Hematopoietic multipotent progenitor cell treated with erythropoietin and hydrocortisone succinate and interleukin-3 and kit ligand, for 4 days (in vitro differentiated cells): Measurements from ENCODE around the gene LRRC8E.

Experiments used
- DNase-seq: peaks from one replicate; pipeline ENCODE4 v3.0.0-alpha.2; 2015

The LRRC8E gene

DNA sequence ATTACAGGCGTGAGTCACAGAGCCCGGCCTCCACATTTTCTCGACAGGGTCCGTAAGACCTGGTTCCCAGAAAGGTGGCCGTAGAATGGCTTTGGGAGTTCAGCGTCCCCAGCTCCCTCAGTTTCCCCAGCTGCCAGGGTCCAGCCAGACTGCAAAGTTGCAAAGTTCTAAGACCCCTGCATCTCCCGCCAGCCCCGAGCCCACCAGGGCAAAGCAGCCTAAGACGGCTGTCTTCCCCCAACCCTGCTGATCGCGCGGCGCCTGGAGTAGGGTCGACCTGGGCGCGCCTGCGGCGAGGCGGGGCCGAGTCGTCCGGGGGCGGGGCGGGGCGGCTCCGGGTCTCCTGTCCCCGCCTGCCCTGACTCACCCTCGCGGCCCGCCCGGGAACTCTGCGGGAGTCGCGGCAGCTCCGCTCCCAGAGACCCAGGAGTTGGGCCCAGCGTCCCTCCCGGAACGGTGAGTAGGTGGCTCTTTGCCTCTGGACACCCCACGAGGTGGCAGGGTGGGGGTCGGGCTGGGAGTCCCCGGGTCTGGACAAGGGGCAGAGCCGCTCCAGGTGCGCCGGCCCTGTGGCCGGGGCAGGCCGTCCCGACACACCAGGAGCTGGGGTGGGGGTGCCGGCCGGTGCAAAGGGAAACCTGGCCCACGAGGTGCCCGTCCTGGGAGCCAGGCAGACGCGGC, at the start of gene LRRC8E:
Gene LRRC8E (plus strand): TSS at position 366 of the 681 bp plus-strand sequence. CDS start 7,094 bp downstream, outside the sequence.
- DNase-seq: peak; percentile 74

DNA sequence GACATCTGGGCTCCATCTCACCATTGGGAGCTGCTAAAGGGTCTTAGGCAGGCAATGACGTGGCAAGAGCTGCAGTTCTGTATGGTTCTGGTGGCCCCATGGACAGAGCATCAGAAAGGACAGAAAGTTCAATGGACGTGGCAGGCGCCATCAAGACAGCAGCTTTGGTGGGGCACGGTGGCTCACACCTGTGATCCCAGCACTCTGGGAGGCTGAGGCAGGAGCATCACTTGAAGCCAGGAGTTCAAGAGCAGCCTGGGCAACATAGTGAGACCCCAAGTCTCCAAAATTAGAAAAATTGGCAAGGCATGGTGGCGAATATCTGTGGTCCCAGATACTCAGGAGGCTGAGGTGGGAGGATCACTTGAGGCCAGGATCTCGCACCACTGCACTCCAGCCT, 48.8 kb upstream of the LRRC8E start:
- DNase-seq: no peak

- DNase-seq: no peak
These were observed 47.7 kb upstream of the LRRC8E start for GRCh38 chr19:7840629-7841028.

- no peak for DNase-seq
These were observed 46.3 kb upstream of the LRRC8E start for GRCh38 chr19:7841751-7842660.

DNA sequence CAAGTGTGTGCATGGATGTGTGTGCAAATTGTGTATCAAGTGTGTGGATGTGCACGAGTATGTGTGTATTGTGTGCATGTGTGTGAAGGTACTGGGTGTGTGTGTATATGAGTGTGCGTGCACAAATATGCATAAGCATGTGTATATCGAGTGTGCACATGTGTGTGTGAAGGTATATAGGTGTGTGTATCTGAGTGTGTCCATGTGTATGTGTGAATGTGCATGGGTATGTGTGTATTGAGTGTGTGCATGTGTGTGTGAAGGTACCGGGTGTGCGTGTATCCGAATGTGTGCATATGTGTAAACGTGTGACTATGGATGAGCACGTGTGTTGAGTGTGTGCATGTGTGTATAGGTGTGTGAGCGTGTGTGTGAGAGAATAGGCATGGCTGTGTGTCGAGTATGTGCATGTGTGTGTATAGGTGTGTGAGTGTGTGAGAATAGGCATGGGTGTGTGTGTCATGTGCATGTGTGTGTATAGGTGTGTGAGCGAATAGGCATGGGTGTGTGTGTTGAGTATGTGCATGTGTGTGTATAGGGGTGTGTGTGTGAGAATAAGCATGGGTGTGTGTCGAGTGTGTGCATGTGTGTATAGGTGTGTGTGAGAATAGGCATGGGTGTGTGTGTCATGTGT, 45.5 kb upstream of the LRRC8E start:
- DNase-seq: no peak

GRCh38 chr19:7843521-7843920, 44.8 kb upstream of the LRRC8E start:
- no peak for DNase-seq

DNA sequence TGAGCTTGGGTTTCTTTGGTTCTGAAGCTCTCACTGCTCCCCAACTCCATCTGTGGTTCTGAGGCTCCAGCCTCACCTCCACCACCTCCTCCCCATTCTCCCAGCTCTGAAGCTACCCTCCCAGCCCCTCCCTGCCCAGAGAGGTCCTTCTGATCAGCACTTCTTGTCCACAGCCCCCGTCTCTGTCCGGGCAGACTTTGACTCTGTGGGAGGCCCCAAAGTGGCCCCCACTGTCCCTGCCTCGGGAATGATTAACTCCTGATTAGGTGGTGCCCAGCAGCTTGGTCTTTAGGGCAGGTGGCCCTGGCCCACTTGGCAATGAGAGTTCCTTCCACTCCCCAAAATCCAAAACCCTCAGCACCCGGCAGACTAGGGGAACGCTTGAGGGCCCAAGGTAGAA, 43.9 kb upstream of the LRRC8E start:
- no peak for DNase-seq

DNA sequence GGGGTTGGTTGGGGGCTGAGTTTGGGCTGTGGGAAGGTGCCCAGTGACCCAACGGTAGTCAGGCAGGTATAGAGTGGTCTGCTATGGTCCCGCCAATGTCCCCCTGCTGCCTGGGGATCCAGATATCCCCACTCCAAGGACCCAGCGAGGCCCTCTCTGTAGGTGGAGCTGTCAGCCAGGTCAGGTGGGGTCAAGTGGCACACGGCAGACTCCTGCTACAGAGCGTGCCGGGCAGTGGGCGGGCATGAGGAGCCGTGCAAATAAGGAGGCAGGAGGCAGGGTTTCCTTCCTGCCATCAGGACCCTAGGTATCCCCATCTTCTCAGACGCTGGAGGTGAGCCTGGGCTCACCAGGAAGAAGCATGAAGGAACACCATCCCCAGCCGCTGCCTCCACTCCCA, 43.4 kb upstream of the LRRC8E start:
- no peak for DNase-seq

DNA sequence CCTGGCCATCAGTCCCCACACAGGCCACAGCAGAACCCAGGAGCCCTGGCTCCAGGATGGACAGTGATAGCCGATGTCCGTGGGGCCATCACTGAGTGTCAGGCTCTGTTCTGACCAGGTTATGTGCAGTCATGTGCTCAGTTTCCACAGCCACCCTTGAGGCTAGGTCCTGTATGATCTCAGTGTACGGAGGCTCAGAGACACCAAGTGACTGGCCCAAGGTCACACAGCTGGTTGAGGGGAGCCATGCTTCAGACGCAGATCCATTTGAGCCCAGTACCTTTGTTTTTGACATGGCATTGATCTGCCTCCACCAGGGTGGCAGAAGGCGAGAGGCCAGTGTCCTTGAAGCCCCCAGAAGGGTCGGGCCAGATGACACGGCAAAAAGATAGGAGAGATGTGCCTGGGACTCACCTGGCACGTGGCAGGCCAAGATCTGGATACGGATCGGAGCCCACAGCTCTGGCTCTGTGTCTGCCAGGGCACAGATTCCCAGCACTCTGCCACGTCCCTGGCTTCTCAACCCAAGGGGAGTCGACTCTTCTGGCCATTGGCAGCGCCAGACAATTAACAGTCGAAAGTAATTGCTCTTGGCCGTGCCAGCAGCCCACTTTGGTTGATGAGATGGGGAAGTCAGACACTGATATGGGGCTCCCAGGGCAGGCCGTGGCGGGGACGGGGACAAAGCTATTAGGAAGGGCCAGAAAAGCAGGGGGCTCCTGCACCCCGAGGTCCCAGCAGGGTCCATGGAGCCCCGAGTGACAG, 42.7 kb upstream of the LRRC8E start:
- no peak for DNase-seq

- DNase-seq: no peak
These were observed 42.1 kb upstream of the LRRC8E start for GRCh38 chr19:7846155-7846646.

DNA sequence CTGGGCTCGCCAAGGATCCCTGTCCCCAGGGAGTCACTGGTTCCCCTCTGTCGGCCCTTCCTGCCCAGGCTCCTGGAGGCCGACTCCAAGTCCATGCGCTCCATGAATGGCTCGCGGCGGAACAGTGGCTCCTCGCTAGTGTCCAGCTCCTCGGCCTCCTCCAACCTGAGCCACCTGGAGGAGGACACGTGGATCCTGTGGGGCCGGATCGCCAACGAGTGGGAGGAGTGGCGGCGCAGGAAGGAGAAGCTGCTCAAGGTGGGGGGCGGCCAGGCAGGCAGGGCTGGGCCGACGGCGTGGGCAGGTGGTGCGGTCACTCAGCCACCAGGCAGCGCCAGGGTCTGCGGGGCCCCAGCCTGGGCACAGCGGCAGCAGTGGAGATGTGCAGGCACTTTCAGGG, 40.6 kb upstream of the LRRC8E start:
- DNase-seq: no peak

GRCh38 chr19:7848779-7849457, 39.4 kb upstream of the LRRC8E start:
- no peak for DNase-seq

- DNase-seq: no peak
These were observed 38.7 kb upstream of the LRRC8E start for GRCh38 chr19:7849631-7849999.

DNA sequence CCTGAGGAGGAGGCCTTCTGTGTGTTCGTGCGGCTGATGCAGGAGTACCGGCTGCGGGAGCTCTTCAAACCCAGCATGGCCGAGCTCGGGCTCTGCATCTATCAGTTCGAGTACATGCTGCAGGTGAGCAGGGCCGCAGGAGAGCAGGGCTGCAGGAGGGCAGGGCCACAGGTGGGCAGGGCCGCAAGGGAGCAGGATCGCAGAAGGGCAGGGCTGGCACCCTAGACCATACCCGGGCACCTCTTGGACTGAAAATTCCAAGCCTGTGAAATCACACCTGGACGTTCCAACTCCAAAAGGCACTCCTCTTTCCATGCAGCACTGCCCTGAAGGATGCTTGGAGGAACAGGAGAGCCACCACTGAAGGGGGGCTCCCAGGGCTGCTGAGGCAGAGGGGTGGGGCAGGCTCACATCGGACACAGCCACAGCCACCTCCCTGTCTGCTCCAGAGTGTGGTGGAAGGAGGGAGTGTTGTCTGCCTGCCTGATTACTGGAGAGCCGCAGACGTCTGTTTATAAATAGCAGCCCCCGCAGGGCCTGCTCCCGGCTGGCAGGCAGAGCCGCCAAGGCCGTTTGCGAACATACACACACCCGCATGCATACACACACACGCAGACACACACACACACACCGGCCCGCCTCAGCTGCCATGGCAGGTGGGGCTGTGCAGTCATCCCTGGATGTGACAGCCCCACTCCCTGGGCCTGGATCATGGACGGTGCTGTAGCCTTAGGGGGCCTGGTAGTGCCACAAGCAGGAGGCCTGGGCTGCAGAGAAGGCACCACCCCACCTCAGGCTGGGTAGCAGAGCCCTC, 38.1 kb upstream of the LRRC8E start:
- DNase-seq: no peak

GRCh38 chr19:7850945-7851622, 37.2 kb upstream of the LRRC8E start:
- no peak for DNase-seq

- DNase-seq: no peak
These were observed 36.4 kb upstream of the LRRC8E start for GRCh38 chr19:7851623-7852500.

DNA sequence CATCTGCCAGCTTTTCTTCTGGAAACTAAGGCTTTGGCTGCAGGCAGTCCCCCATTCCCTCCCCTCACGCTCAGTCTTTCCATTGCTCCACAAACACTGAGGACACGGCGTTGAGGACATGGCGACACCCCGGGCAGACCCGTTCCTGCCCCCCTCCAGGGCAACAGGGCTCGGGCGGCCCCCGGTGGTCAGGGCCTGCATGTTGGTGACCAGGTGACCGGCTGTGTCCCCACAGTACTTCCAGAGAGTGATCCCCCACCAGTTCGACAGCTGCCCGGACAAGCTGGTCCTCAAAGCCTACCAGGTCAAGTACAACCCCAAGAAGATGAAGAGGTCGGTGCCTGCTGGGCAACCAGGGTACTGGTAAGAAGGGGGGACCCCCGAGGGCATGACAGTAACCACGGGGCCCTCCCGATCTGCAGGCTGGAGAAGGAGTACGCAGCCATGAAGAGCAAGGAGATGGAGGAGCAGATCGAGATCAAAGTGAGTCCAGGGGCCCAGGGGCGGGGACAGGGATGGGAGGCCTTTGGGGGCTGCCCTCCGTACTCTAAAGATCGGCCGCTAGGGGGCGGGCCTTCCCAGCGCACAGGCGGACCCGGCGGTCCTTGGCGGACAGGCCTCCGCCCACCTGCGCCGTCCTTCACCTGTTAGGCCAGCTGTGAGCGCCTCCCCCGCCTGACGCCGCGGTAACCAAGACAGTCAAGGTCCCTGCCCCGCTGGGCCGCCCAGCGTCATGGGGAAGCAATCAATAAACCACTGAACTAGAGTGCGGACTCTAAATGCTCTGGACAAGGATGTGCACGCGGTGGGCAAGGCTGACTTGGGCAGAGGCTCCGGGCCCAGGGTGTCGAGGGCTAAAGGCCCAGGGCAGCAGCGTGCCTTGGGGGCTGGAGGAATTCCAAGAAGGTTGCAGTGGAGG, 35.2 kb upstream of the LRRC8E start:
- peak; percentile 80 for DNase-seq

DNA sequence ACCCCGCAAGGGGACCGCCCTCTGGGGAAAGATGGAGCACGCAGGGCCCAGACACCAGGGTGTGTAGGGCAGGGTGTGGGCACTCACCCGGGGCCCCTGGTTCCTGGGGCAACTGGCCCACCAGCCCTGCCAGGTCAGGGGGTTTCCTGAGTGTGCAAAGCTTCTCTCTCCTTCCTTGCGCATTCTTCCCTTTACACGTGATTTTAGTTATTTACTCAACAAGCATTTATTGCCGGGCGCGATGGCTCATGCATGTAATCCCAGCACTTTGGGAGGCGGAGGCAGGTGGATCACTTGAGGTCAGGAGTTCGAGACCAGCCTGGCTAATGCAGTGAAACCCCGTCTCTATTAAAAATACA, 34.6 kb upstream of the LRRC8E start:
- DNase-seq: no peak
